AG20443 (cell line): ENCODE data around the gene WDR20.
"Not testable (repeated sequence)": the region's sequence is repeated elsewhere in the genome, so short reads cannot be mapped to it uniquely, and the experiment has no call there.

Experiments used
- DNase-seq: peaks from one replicate; pipeline ENCODE4 v3.0.0; 2012; ENCODE audit warnings: low spot score, mixed read lengths

WDR20 gene

GRCh38 chr14:102139286-102140026 is at the start of gene WDR20:
Gene WDR20 (plus strand): TSS chr14:102139897. CDS start chr14:102139924, 27 bp downstream.
- peak; percentile 100 for DNase-seq

GRCh38 chr14:102090713-102091112 is 49.0 kb upstream of the WDR20 start:
- no peak for DNase-seq

- no peak for DNase-seq
Measured at GRCh38 chr14:102092806-102093205, 46.9 kb upstream of the WDR20 start.

GRCh38 chr14:102094101-102094500 is 45.6 kb upstream of the WDR20 start:
- no peak for DNase-seq

- DNase-seq, result no peak
Measured at GRCh38 chr14:102095231-102095870, 44.3 kb upstream of the WDR20 start.

- no peak for DNase-seq
Measured at GRCh38 chr14:102095871-102096568, 43.7 kb upstream of the WDR20 start.

- DNase-seq, result peak; percentile 88
Measured at GRCh38 chr14:102096569-102097188, 43.0 kb upstream of the WDR20 start.

GRCh38 chr14:102097441-102098135 is 42.1 kb upstream of the WDR20 start:
- no peak for DNase-seq

- no peak for DNase-seq
Measured at GRCh38 chr14:102103062-102103695, 36.5 kb upstream of the WDR20 start.

- DNase-seq, result no peak
Measured at GRCh38 chr14:102105369-102105768, 34.3 kb upstream of the WDR20 start.

GRCh38 chr14:102109332-102109731 is 30.4 kb upstream of the WDR20 start:
- not testable (repeated sequence) for DNase-seq

GRCh38 chr14:102111101-102111500 is 28.6 kb upstream of the WDR20 start:
- DNase-seq, result no peak

GRCh38 chr14:102116361-102117180 is 23.1 kb upstream of the WDR20 start:
- no peak for DNase-seq

- DNase-seq, result no peak
Measured at GRCh38 chr14:102117852-102118251, 21.8 kb upstream of the WDR20 start.

GRCh38 chr14:102120888-102121287 is 18.8 kb upstream of the WDR20 start:
- no peak for DNase-seq

GRCh38 chr14:102121567-102121966 is 18.1 kb upstream of the WDR20 start:
- no peak for DNase-seq

- DNase-seq, result no peak
Measured at GRCh38 chr14:102124419-102124818, 15.3 kb upstream of the WDR20 start.

GRCh38 chr14:102125546-102125945 is 14.2 kb upstream of the WDR20 start:
- no peak for DNase-seq

- no peak for DNase-seq
Measured at GRCh38 chr14:102126807-102127455, 12.8 kb upstream of the WDR20 start.

- no peak for DNase-seq
Measured at GRCh38 chr14:102131741-102132140, 8.0 kb upstream of the WDR20 start.
